Muscle layer of colon (tissue), 2 donors: ENCODE results near the gene SLC32A1.

Source experiments
- H3K27ac ChIP-seq: one replicate; pipeline ENCODE4 v1.7.0; 2013; ENCODE audit warnings: low read depth, mild to moderate bottlenecking, low read length, moderate library complexity
- H3K27me3 ChIP-seq, 2 donors: one replicate each; pipeline ENCODE4 v1.7.0; 2013; ENCODE audit warnings: low read length in 2 of 2, mild to moderate bottlenecking in 2 of 2; ENCODE audit not compliant: insufficient read depth in 2 of 2, control insufficient read depth in 1 of 2
- H3K36me3 ChIP-seq: one replicate; pipeline ENCODE4 v1.7.0; 2013; ENCODE audit warnings: mild to moderate bottlenecking, low read length; ENCODE audit not compliant: insufficient read depth
- H3K4me1 ChIP-seq: one replicate; pipeline ENCODE4 v1.7.0; 2013; ENCODE audit warnings: mild to moderate bottlenecking, low read length; ENCODE audit not compliant: insufficient read depth
- H3K4me3 ChIP-seq, 2 donors: one replicate each; pipeline ENCODE4 v1.7.0; 2013; ENCODE audit warnings: low read length in 2 of 2, low read depth in 1 of 2, mild to moderate bottlenecking in 1 of 2, moderate library complexity in 1 of 2
- H3K9ac ChIP-seq: one replicate; pipeline ENCODE4 v1.7.0; 2013; ENCODE audit warnings: low read length
- H3K9me3 ChIP-seq: one replicate; pipeline ENCODE4 v1.7.0; 2013; ENCODE audit warnings: mild to moderate bottlenecking, low read length
- donor health status: abdominal sarcoma.
- donor health status: Adenocarcinoma of cecum.

SLC32A1 gene

GRCh38 chr20:38726804-38727606 lies 2.7 kb downstream of the SLC32A1 start:
- peaks cover 14% of the 10 kb centered on the region for H3K4me1 ChIP-seq

GRCh38 chr20:38727607-38728190 lies 3.4 kb downstream of the SLC32A1 start:
- H3K4me3 ChIP-seq, result no peak overlapping the region
- H3K4me1 ChIP-seq, result peaks cover 14% of the 10 kb centered on the region
- H3K9me3 ChIP-seq, result no peaks in the 10 kb centered on the region
- H3K27me3 ChIP-seq, result peaks cover 76 to 99% of the 10 kb centered on the region in 2 donors
- H3K27ac ChIP-seq, result no peak overlapping the region
- no peak overlapping the region for H3K9ac ChIP-seq
- H3K36me3 ChIP-seq, result no peaks in the 10 kb centered on the region

More at GRCh38 chr20:38726804-38727606, 2.7 kb downstream of the SLC32A1 start:
- H3K27ac ChIP-seq, result no peak overlapping the region
- H3K36me3 ChIP-seq, result no peaks in the 10 kb centered on the region
- no peak overlapping the region for H3K9ac ChIP-seq
- no peaks in the 10 kb centered on the region for H3K9me3 ChIP-seq
- no peak overlapping the region for H3K4me3 ChIP-seq
- H3K27me3 ChIP-seq, result peaks cover 71 to 98% of the 10 kb centered on the region in 2 donors

- Histone ChIP-seq H3K9ac (no peak overlapping the region), H3K27me3 (peaks cover 81 to 99% of the 10 kb centered on the region in 2 donors), H3K4me1 (peaks cover 14% of the 10 kb centered on the region), H3K36me3 (no peaks in the 10 kb centered on the region), H3K4me3 (no peak overlapping the region), H3K27ac (no peak overlapping the region), H3K9me3 (no peaks in the 10 kb centered on the region)
These were observed 4.0 kb downstream of the SLC32A1 start for GRCh38 chr20:38728191-38728781.

- no peak overlapping the region for H3K27ac ChIP-seq
- H3K36me3 ChIP-seq, result no peaks in the 10 kb centered on the region
- H3K9ac ChIP-seq, result no peak overlapping the region
- peaks cover 89 to 99% of the 10 kb centered on the region in 2 donors for H3K27me3 ChIP-seq
- H3K4me1 ChIP-seq, result peaks cover 14% of the 10 kb centered on the region
- H3K4me3 ChIP-seq, result no peak overlapping the region
- H3K9me3 ChIP-seq, result no peaks in the 10 kb centered on the region
These were observed 4.8 kb downstream of the SLC32A1 start for GRCh38 chr20:38728911-38729642.

- Histone ChIP-seq H3K4me3 (no peak overlapping the region), H3K4me1 (peaks cover 14% of the 10 kb centered on the region), H3K9me3 (no peaks in the 10 kb centered on the region), H3K9ac (no peak overlapping the region), H3K36me3 (no peaks in the 10 kb centered on the region), H3K27ac (no peak overlapping the region), H3K27me3 (peaks cover 88 to 94% of the 10 kb centered on the region in 2 donors)
These were observed 5.5 kb downstream of the SLC32A1 start for GRCh38 chr20:38729767-38730166.

GRCh38 chr20:38730167-38730988 lies 6.1 kb downstream of the SLC32A1 start:
- Histone ChIP-seq H3K36me3 (no peaks in the 10 kb centered on the region), H3K9me3 (no peaks in the 10 kb centered on the region), H3K27me3 (peaks cover 82 to 87% of the 10 kb centered on the region in 2 donors), H3K27ac (no peak overlapping the region), H3K9ac (no peak overlapping the region), H3K4me3 (peak overlapping the region in 1 of 2 donors; percentile 47), H3K4me1 (peaks cover 14% of the 10 kb centered on the region)

- Histone ChIP-seq H3K9me3 (no peaks in the 10 kb centered on the region), H3K9ac (no peak overlapping the region), H3K4me3 (peak overlapping the region in 1 of 2 donors; percentile 47), H3K36me3 (no peaks in the 10 kb centered on the region), H3K27me3 (peaks cover 75 to 80% of the 10 kb centered on the region in 2 donors), H3K27ac (no peak overlapping the region), H3K4me1 (peaks cover 14% of the 10 kb centered on the region)
These were observed 6.9 kb downstream of the SLC32A1 start for GRCh38 chr20:38730989-38731737.

GRCh38 chr20:38731738-38732113 lies 7.4 kb downstream of the SLC32A1 start:
- no peak overlapping the region for H3K27ac ChIP-seq
- peaks cover 14% of the 10 kb centered on the region for H3K4me1 ChIP-seq
- no peaks in the 10 kb centered on the region for H3K36me3 ChIP-seq
- peaks cover 71 to 74% of the 10 kb centered on the region in 2 donors for H3K27me3 ChIP-seq
- H3K9me3 ChIP-seq, result no peaks in the 10 kb centered on the region
- H3K9ac ChIP-seq, result no peak overlapping the region
- peak overlapping the region in 1 of 2 donors; percentile 47 for H3K4me3 ChIP-seq

GRCh38 chr20:38732981-38733380 lies 8.7 kb downstream of the SLC32A1 start:
- Histone ChIP-seq H3K27me3 (peaks cover 60 to 61% of the 10 kb centered on the region in 2 donors), H3K4me1 (peaks cover 14% of the 10 kb centered on the region)

GRCh38 chr20:38735172-38735571 lies 10.9 kb downstream of the SLC32A1 start:
- Histone ChIP-seq H3K27me3 (peaks cover 40 to 46% of the 10 kb centered on the region in 2 donors), H3K36me3 (no peaks in the 10 kb centered on the region), H3K27ac (no peak overlapping the region), H3K9ac (no peak overlapping the region), H3K9me3 (no peaks in the 10 kb centered on the region), H3K4me1 (peaks cover 14% of the 10 kb centered on the region), H3K4me3 (no peak overlapping the region)

More at GRCh38 chr20:38732981-38733380, 8.7 kb downstream of the SLC32A1 start:
- Histone ChIP-seq H3K27ac (no peak overlapping the region), H3K36me3 (no peaks in the 10 kb centered on the region), H3K9ac (no peak overlapping the region), H3K9me3 (no peaks in the 10 kb centered on the region), H3K4me3 (no peak overlapping the region)
